Transverse colon (tissue), 4 donors: ENCODE results near the gene MAOB. TPM values are rescaled to one million over a fixed set of nuclear protein-coding genes. Genes with fewer than 3 reads are reported as not detected.

Experiments
- DNase-seq: peaks from one replicate; pipeline ENCODE4 v3.0.0-alpha.2; 2019
- H3K27ac ChIP-seq, 4 donors: fragments of 200-600 bp; sonication (generic); 2 replicates each; pipeline ENCODE4 v1.5.1; 2016 to 2018; ENCODE audit warnings: inconsistent platforms in 4 of 4
- H3K27me3 ChIP-seq: fragments of 200-600 bp; sonication (generic); 2 replicates; pipeline ENCODE4 v1.5.1; 2017; ENCODE audit warnings: inconsistent platforms
- H3K36me3 ChIP-seq, 4 donors: fragments of 200-600 bp; sonication (generic); 2 replicates each; pipeline ENCODE4 v1.5.1; 2017 to 2019; ENCODE audit warnings: inconsistent platforms in 4 of 4
- H3K4me1 ChIP-seq, 4 donors: fragments of 200-600 bp; sonication (generic); 2 replicates each; pipeline ENCODE4 v1.5.1; 2017 to 2020; ENCODE audit warnings: inconsistent platforms in 4 of 4
- H3K4me3 ChIP-seq, 4 donors: fragments of 200-600 bp; sonication (generic); 1 replicate in 1 of 4; 2 replicates in 3 of 4; pipeline versions ENCODE4 v1.5.1 to v1.6.1; 2017 to 2019; ENCODE audit warnings: inconsistent platforms in 4 of 4
- H3K9me3 ChIP-seq, 2 donors: fragments of 200-600 bp; sonication (generic); 2 replicates each; pipeline ENCODE4 v1.5.1; 2017 to 2019; ENCODE audit warnings: inconsistent platforms in 2 of 2
- CTCF ChIP-seq, 5 experiments: fragments of 200-600 bp in 3 of 5; fragments of 450-650 bp in 2 of 5; sonication (generic) in 3 of 5; IDR thresholded peaks; 1 replicate in 2 of 5; 2 replicates in 3 of 5; pipeline ENCODE4 v1.5.1; 2016 to 2017; ENCODE audit warnings: antibody characterized with exemption in 5 of 5, inconsistent platforms in 3 of 5, mild to moderate bottlenecking in 2 of 5, moderate library complexity in 1 of 5
- EP300 ChIP-seq: sonication (generic); formaldehyde crosslinking; IDR thresholded peaks from one replicate; pipeline ENCODE4 v1.6.1; 2017; ENCODE audit warnings: antibody characterized with exemption, low read depth
- POLR2A ChIP-seq: fragments of 450-650 bp; IDR thresholded peaks from one replicate; pipeline ENCODE4 v1.6.1; 2016; ENCODE audit warnings: antibody characterized with exemption, mild to moderate bottlenecking, moderate library complexity
- POLR2AphosphoS5 ChIP-seq, 3 donors: sonication (generic); formaldehyde crosslinking; IDR thresholded peaks; one replicate each; pipeline ENCODE4 v1.6.1; 2016; ENCODE audit warnings: antibody characterized with exemption in 3 of 3
- WGBS, 2 donors: methylation state at CpG; one replicate each; pipeline ENCODE4 v1.1.5; 2018; ENCODE audit warnings: low coverage in 1 of 2; 5-methylcytosine and 5-hydroxymethylcytosine counted together
- in situ Hi-C, 4 donors: fragments of 200-750 bp; cut with MboI; loops; one replicate each; pipeline versions ENCODE4 v1.15.0 to v1.15.1; 2017; ENCODE audit warnings: low sequenced_read_pairs in 3 of 4, low pct_ligation_motif_present in 1 of 4, low pct_unique_long_range_greater_than_20kb in 1 of 4
- intact Hi-C: fragments of 100-400 bp; cut with DNase I; formaldehyde crosslinking; loops from one replicate; pipeline ENCODE4 v1.15.1; 2023; ENCODE audit warnings: low total_unique reads
- total RNA-seq, 4 donors: library from RNA; depleted of rRNA; stranded (reverse); fragments of >200 nt; gene quantifications; one replicate each; pipeline ENCODE4 v1.1.0, GENCODE V29; 2016

MAOB gene
- total RNA-seq, 4 donors from 2014 or later = 2.4 to 44.9 (median 11.2) TPM

- WGBS, 2 donors = 61% methylated on average over 3 of the region's 3 CpGs; no CpG with 5 or more reads in 1 of the 2 donors
- intact Hi-C loops = no loop called here
- Histone ChIP-seq H3K27ac (no peak overlapping the region), H3K4me1 (no peaks in the 10 kb centered on the region), H3K36me3 (no peaks in the 10 kb centered on the region), H3K27me3 (no peaks in the 10 kb centered on the region), H3K9me3 (no peaks in the 10 kb centered on the region), H3K4me3 (no peak overlapping the region)
- in situ Hi-C loops = no loop called here
- no peak for TF ChIP-seq EP300
- DNase-seq = no peak
Measured at GRCh38 chrX:43876680-43877079, 5.6 kb downstream of the MAOB start.

GRCh38 chrX:43870758-43871419, 11.4 kb downstream of the MAOB start:
- no peak overlapping the region for H3K4me3 ChIP-seq
- 87% methylated on average over 3 of the region's 3 CpGs; no CpG with 5 or more reads in 1 of the 2 donors for WGBS, 2 donors

GRCh38 chrX:43870011-43870410, 12.2 kb downstream of the MAOB start:
- Histone ChIP-seq H3K9me3 (no peaks in the 10 kb centered on the region), H3K27me3 (no peaks in the 10 kb centered on the region), H3K4me3 (no peak overlapping the region), H3K36me3 (no peaks in the 10 kb centered on the region), H3K4me1 (no peaks in the 10 kb centered on the region), H3K27ac (no peak overlapping the region)
- intact Hi-C loops = no loop called here
- TF ChIP-seq POLR2A = no peak
- DNase-seq = no peak
- WGBS, 2 donors = 67% methylated on average over 3 of the region's 3 CpGs; no CpG with 5 or more reads in 1 of the 2 donors
- in situ Hi-C loops = no loop called here

More at GRCh38 chrX:43870758-43871419, 11.4 kb downstream of the MAOB start:
- no peaks in the 10 kb centered on the region for H3K4me1 ChIP-seq
- no peaks in the 10 kb centered on the region for H3K27me3 ChIP-seq
- DNase-seq = no peak
- H3K36me3 ChIP-seq = no peaks in the 10 kb centered on the region
- intact Hi-C loops = no loop called here
- no peak for TF ChIP-seq POLR2A
- TF ChIP-seq EP300 = no peak
- TF ChIP-seq CTCF (IDR thresholded peaks at IDR 0.05) = no peak
- TF ChIP-seq POLR2AphosphoS5 (IDR thresholded peaks at IDR 0.05) = no peak
- H3K27ac ChIP-seq = no peak overlapping the region
- H3K9me3 ChIP-seq = no peaks in the 10 kb centered on the region
- in situ Hi-C loops = no loop called here

GRCh38 chrX:43868791-43869190, 13.5 kb downstream of the MAOB start:
- DNase-seq = no peak
- Histone ChIP-seq H3K4me1 (no peaks in the 10 kb centered on the region), H3K36me3 (no peaks in the 10 kb centered on the region), H3K27ac (no peak overlapping the region), H3K4me3 (no peak overlapping the region), H3K27me3 (no peaks in the 10 kb centered on the region), H3K9me3 (no peaks in the 10 kb centered on the region)
- WGBS, 2 donors = 14 to 50% methylated on average over 1 to 6 of the region's 6 CpGs
- intact Hi-C loops = no loop called here
- TF ChIP-seq POLR2AphosphoS5 (IDR thresholded peaks at IDR 0.05) = no peak
- no peak for TF ChIP-seq POLR2A
- in situ Hi-C loops = no loop called here

- Histone ChIP-seq H3K9me3 (no peaks in the 10 kb centered on the region), H3K4me1 (no peaks in the 10 kb centered on the region), H3K36me3 (no peaks in the 10 kb centered on the region), H3K27ac (no peak overlapping the region), H3K27me3 (no peaks in the 10 kb centered on the region), H3K4me3 (no peak overlapping the region)
- intact Hi-C loops = no loop called here
- WGBS, 2 donors = 88 to 100% methylated on average over 1 to 4 of the region's 4 CpGs
- DNase-seq = no peak
- in situ Hi-C loops = no loop called here
- TF ChIP-seq EP300 = no peak
Measured at GRCh38 chrX:43866423-43866822, 15.8 kb downstream of the MAOB start.

- 64 to 80% methylated on average over 2 to 5 of the region's 5 CpGs for WGBS, 2 donors
- intact Hi-C loops = no loop called here
- TF ChIP-seq CTCF (IDR thresholded peaks at IDR 0.05) = no peak
- no peak for TF ChIP-seq POLR2A
Measured at GRCh38 chrX:43865791-43866190, 16.5 kb downstream of the MAOB start.

More at GRCh38 chrX:43865791-43866190, 16.5 kb downstream of the MAOB start:
- H3K4me3 ChIP-seq = no peak overlapping the region
- H3K27me3 ChIP-seq = no peaks in the 10 kb centered on the region
- H3K9me3 ChIP-seq = no peaks in the 10 kb centered on the region
- H3K4me1 ChIP-seq = no peaks in the 10 kb centered on the region
- H3K27ac ChIP-seq = no peak overlapping the region
- in situ Hi-C loops = no loop called here
- no peaks in the 10 kb centered on the region for H3K36me3 ChIP-seq
- DNase-seq = no peak
